NK-92 (cell line): ENCODE measurements around the gene KIR3DL2.
"Not testable (repeated sequence)": the region's sequence is repeated elsewhere in the genome, so short reads cannot be mapped to it uniquely, and the experiment has no call there.

Experiments used
- DNase-seq: peaks from one replicate; lab custom pipeline; 2025; ENCODE audit not compliant: unreplicated experiment; lab: John Stamatoyannopoulos, UW

Gene KIR3DL2

DNA sequence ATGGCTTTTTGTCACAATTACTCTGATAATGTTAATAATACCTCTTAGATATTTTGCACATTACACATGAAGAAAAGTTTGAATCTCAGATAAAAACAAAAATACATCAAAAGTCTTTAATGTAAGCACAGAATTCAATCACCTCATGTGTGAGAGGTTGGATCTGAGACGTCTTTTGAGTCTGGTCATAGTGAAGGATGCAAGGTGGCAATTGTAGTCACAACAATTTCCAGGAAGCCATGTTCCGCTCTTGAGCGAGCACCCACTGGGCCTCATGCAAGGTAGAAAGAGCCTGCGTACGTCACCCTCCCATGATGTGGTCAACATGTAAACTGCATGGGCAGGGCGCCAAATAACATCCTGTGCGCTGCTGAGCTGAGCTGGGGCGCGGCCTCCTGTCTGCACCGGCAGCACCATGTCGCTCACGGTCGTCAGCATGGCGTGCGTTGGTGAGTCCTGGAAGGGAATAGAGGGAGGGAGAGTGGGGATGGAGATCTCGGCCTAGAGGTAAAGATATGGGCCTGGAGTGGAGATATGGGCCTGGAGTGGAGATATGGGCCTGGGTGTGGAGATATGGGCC lies at the start of gene KIR3DL2:
KIR3DL2 (plus strand) TSS at position 383 of the 580 bp plus-strand sequence; CDS start at position 416, 33 bp downstream.
- not testable (repeated sequence) for DNase-seq

DNA sequence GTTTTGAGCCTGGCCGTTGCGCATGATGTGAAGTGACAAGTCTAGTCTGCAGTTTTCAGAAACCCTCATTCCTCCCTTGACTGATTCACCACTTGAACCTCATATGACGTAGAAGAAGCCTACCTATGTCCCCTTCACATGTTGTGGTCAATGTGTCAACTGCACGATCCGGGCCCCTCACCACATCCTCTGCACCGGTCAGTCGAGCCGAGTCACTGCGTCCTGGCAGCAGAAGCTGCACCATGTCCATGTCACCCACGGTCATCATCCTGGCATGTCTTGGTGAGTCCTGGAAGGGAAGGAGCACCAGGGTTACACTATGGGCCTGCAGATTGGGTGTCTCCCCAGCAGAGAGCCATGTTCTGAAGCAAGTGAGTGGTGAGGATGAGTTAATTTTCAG lies 46.8 kb upstream of the KIR3DL2 start, which contains the start of gene KIR2DL4:
KIR2DL4 (plus strand) TSS at position 201 of the 400 bp plus-strand sequence; CDS start at position 243, 42 bp downstream.
- no peak for DNase-seq

DNA sequence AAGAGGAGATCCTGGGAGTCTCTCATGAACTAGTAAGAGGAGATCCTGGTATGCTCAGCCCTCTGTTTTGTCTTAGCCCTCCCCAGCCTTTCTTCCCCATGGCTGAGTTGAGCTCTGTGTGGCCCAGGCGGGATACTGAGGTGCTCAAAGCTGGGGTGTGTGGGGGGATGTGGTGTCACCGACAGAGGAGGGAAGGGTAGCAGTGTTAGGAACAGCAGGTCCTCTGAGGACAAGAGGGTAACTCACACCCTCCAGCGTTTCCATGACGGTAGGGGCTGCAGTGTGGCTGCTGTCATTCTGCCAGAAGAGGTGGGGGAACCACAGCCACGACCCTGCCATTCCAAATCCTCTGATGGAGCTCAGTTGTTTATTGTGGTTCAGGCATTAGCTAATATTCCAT lies 46.1 kb upstream of the KIR3DL2 start:
- no peak for DNase-seq

DNA sequence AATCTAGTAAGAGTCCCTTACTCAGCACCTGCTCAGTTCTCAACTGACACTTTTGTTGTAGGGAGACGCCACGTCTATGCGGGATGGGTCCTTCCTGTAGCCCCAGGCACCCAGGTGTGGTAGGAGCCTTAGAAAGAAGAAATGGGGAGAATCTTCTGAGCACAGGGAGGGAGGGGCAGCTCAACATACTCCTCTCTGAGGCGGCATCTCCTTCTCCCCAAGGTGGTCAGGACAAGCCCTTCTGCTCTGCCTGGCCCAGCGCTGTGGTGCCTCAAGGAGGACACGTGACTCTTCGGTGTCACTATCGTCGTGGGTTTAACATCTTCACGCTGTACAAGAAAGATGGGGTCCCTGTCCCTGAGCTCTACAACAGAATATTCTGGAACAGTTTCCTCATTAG lies 45.7 kb upstream of the KIR3DL2 start:
- DNase-seq = no peak

DNA sequence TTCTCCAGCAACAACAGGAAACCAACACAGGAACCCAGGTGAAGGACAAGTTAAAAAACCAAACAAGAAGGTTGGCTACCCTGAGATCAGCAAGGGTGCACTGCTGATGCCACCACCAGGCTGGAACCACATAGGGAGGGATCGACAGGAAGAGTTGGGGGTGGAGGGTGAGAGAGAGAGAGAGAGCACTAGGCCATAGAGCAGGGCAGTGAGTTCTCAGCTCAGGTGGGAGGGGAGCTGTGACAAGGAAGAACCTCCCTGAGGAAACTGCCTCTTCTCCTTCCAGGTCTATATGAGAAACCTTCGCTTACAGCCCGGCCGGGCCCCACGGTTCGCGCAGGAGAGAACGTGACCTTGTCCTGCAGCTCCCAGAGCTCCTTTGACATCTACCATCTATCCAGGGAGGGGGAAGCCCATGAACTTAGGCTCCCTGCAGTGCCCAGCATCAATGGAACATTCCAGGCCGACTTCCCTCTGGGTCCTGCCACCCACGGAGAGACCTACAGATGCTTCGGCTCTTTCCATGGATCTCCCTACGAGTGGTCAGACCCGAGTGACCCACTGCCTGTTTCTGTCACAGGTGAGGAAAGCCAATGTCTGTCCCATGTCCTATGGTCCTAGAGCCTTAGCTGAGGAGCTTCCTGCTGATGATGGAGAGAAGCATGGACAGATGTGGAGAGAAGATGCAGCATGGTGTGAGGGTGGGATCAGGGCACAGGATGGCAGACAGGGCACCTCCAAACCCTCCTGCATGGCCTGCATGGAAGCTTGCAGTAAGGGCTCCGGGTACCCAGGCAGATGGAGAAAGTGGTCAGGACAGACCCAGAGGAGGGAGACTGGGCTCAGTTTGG lies 44.4 kb upstream of the KIR3DL2 start:
- no peak for DNase-seq

DNA sequence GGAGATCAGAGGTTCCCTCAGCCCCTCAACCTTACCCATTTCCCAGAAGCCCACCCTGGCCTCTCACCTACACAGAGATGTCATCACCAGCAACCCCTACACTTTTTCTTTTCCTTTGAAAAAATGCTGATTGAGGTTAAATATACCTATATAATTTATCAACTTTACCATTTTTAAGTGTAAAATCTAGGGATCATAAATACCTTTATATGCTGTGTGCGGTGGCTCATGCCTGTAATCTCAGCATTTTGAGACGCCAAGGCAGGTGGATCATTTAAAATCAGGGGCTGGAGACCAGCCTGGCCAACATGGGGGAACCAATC lies 43.8 kb upstream of the KIR3DL2 start:
- DNase-seq = no peak

DNA sequence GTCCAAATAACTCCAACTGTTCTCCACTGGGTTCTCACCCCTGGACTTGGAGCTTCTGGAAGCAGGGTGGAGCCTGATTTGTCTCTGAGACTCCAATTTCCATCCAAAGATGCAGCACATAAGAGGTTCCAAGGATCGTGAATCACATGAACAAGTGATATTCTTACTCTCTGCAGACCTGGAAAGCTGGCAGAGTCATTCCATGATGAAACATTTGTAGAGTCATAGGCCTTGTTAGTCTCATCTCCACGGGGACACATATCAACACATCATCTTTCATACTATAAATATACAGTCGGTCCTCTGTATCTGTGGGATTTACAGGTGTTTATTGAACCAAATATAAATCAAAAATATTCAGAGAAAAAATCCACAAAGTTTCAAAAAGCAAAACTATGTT lies 35.7 kb upstream of the KIR3DL2 start:
- DNase-seq = not testable (repeated sequence)

DNA sequence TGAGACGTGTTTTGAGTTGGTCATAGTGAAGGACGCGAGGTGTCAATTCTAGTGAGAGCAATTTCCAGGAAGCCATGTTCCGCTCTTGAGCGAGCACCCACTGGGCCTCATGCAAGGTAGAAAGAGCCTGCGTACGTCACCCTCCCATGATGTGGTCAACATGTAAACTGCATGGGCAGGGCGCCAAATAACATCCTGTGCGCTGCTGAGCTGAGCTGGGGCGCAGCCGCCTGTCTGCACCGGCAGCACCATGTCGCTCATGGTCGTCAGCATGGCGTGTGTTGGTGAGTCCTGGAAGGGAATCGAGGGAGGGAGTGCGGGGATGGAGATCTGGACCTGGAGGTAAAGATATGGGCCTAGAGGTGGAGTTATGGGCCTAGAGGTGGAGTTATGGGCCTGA lies 34.0 kb upstream of the KIR3DL2 start, which contains the start of gene KIR3DL1:
KIR3DL1 (plus strand) TSS at position 218 of the 400 bp plus-strand sequence.
- DNase-seq = not testable (repeated sequence)

DNA sequence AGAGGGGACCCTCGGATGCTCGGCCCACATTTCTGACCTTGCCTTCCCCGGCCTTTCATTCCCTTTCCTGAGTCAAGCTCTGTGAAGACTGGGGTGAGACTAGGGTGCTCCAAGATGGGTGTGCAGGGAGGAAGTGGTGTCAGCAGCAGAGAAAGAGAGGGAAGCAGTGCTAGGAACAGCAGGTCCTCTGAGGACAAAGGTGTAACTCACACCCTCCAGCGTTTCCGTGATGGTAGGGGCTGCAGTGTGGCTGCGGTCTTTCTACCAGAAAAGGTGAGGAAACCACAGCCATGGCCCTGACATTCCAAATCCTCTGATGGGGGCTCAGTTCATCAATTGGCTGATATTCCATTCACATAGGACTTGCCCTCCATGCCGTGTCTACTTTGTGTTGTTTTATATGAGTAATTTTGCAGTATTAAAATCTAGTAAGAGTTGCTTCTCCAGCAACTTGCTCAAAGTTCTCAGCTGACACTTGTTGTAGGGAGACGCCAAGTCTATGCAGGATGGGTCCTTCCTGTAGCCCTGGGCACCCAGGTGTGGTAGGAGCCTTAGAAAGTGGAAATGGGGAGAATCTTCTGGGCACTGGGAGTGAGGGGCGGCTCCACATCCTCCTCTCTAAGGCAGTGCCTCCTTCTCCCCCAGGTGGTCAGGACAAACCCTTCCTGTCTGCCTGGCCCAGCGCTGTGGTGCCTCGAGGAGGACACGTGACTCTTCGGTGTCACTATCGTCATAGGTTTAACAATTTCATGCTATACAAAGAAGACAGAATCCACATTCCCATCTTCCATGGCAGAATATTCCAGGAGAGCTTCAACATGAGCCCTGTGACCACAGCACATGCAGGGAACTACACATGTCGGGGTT lies 32.3 kb upstream of the KIR3DL2 start:
- DNase-seq = no peak

DNA sequence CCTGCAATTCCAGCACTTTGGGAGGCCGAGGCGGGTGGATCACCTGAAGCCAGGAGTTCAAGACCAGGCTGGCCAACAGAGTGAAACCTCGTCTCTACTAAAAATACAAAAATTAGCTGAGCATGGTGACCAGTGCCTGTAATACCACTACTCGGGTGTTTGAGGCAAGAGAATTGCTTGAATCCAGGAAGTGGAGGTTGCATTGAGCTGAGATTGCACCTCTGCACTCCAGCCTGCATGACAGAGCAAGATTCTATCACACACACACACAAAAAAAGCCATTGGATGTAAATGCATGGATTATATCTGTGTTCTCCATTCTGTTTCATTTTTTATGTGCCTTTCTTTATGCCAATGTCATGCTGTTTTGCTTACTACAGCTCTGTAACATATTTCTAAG lies 25.8 kb upstream of the KIR3DL2 start:
- not testable (repeated sequence) for DNase-seq

DNA sequence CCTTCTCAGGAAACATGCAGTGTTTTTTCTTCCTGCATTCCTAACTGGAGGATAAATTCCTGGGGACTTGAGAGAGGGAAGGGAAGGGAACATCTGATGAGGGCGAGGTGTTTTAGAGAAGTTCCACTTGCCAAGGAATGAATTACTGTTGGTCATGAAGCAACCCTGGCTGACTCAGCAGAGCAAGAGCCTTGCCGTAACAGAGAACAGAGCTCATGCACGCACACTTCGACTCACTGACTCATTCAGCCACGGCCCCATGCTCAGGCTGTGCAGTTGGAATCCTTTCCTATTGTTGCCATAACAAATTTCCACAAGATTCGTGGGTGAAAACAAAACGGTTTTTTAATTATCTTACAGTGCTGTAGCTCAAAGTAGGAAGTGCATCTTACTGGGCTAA lies 24.9 kb upstream of the KIR3DL2 start:
- DNase-seq = not testable (repeated sequence)

DNA sequence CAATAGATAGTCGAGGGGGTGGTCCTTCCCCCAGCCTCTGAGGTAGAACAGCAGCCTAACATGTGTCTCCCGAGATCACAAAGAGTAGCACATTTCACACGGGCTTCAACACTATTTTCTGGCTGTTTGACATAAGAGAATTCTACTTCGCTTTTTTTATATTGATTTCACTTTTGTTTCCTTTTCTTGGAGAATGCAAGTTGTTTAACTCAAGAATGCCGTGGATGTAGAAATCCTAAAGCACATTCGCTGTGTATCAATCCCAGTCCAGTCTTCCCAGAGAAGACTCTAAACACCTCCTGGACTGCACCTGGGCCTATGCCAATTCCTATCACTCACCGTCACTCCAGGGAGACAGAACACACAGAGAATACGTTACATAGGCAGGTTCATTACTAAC lies 22.2 kb upstream of the KIR3DL2 start:
- DNase-seq = not testable (repeated sequence)

DNA sequence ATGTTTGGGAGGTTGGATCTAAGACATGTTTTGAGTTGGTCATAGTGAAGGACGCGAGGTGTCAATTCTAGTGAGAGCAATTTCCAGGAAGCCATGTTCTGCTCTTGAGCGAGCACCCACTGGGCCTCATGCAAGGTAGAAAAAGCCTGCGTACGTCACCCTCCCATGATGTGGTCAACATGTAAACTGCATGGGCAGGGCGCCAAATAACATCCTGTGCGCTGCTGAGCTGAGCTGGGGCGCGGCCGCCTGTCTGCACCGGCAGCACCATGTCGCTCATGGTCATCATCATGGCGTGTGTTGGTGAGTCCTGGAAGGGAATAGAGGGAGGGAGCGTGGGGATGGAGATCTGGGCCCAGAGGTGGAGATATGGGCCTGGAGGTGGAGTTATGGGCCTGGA lies 17.7 kb upstream of the KIR3DL2 start, which contains the start of gene KIR2DS4:
KIR2DS4 (plus strand) TSS at position 181 of the 400 bp plus-strand sequence.
- DNase-seq = not testable (repeated sequence)

DNA sequence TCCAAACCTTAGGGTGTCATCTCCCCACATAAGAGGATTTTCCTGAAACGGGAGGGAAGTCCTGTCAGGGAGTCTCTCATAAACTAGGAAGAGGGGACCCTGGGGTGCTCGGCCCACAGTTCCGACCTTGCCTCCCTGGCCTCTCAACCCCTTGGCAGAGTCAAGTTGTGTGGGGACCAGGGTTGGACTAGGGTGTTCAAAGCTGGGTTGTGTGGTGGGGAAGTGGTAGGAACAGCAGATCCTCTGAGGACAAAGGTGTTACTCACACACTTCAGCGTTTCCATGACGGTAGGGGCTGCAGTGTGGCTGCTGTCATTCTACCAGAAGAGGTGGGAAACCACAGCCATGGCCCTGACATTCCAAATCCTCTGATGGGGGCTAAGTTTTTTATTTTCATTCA lies 15.1 kb upstream of the KIR3DL2 start:
- DNase-seq = not testable (repeated sequence)

DNA sequence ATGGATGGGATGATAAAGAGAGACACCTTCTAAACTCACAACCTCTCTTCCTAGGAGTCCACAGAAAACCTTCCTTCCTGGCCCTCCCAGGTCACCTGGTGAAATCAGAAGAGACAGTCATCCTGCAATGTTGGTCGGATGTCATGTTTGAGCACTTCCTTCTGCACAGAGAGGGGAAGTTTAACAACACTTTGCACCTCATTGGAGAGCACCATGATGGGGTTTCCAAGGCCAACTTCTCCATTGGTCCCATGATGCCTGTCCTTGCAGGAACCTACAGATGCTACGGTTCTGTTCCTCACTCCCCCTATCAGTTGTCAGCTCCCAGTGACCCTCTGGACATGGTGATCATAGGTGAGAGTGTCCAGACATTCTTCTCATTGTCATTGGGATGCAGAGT lies 12.7 kb upstream of the KIR3DL2 start:
- DNase-seq = not testable (repeated sequence)

DNA sequence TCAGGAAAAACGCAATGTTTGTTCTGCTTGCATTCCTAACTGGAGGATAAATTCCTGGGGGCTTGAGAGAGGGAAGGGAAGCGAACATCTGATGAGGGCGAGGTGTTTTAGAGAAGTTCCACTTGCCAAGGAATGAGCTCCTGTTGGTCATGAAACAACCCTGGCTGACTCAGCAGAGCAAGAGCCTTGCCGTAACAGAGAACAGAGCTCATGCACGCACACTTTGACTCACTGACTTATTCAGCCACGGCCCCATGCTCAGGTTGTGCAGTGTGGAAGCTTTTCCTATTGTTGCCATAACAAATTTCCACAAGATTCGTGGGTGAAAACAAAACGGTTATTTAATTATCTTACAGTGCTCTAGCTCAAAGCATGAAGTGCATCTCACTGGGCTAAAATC lies 7.1 kb upstream of the KIR3DL2 start:
- not testable (repeated sequence) for DNase-seq

DNA sequence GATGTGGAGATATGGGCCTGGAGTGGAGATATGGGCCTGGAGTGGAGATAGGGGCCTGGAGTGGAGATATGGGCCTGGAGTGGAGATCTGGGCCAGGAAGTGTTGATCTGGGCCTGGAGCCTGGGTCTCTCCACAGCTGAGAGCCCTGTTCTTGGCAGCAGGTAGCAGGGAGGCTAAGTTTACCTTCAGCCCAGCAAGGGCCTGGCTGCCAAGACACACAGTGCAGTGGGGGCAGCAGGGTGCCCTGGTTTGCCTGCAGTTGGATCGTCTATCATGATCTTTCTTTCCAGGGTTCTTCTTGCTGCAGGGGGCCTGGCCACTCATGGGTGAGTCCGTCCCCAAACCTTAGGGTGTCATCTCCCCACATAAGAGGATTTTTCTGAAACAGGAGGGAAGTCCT lies 687 bp downstream of the KIR3DL2 start:
- no peak for DNase-seq

DNA sequence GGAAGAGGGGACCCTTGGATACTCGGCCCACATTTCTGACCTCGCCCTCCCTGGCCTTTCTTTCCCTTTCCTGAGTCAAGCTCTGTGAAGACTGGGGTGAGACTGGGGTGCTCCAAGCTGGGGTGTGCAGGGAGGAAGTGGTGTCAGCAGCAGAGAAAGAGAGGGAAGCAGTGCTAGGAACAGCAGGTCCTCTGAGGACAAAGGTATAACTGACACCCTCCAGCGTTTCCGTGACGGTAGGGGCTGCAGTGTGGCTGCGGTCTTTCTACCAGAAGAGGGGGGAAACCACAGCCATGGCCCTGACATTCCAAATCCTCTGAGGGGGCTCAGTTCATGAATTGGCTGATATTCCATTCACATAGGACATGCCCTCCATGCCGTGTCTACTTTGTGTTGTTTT lies 1.1 kb downstream of the KIR3DL2 start:
- no peak for DNase-seq

DNA sequence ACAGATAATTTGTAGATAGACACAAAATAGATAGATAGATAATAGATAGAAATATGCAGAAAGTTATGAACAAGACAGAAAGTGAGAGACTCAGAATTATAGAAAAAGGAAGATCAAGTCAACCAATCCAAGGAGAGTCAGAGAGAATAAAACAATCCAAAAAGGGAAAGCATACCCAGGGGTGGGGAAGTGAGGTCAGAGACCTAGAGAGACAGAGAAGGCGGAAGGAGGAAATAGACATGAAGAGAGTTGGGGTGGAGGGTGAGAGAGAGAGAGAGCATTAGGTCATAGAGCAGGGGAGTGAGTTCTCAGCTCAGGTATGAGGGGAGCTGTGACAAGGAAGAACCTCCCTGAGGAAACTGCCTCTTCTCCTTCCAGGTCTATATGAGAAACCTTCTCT lies 5.0 kb downstream of the KIR3DL2 start:
- DNase-seq = not testable (repeated sequence)

DNA sequence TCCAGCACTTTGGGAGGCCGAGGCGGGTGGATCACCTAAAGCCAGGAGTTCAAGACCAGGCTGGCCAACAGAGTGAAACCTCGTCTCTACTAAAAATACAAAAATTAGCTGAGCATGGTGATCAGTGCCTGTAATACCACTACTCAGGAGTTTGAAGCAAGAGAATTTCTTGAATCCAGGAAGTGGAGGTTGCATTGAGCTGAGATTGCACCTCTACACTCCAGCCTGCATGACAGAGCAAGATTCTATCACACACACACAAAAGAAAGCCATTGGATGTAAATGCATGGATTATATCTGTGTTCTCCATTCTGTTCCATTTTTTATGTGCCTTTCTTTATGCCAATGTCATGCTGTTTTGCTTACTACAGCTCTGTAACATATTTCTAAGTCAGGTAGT lies 8.2 kb downstream of the KIR3DL2 start:
- DNase-seq = not testable (repeated sequence)

DNA sequence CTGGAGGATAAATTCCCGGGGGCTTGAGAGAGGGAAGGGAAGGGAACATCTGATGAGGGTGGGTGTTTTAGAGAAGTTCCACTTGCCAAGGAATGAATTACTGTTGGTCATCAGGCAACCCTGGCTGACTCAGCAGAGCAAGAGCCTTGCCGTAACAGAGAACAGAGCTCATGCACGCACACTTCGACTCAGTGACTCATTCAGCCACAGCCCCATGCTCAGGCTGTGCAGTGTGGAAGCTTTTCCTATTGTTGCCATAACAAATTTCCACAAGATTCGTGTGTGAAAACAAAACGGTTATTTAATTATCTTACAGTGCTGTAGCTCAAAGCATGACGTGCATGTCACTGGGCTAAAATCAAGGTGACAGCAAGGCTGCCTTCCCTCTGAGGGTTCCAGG lies 9.2 kb downstream of the KIR3DL2 start:
- not testable (repeated sequence) for DNase-seq
